NCI-H187 (cell line): ENCODE measurements around the gene LRPAP1.
"Not testable (repeated sequence)": the region's sequence is repeated elsewhere in the genome, so short reads cannot be mapped to it uniquely, and the experiment has no call there.

Experiments used
- DNase-seq, 2 experiments: peaks; one replicate each; lab custom pipeline; 2025; lab: John Stamatoyannopoulos, UW

Gene LRPAP1

DNA sequence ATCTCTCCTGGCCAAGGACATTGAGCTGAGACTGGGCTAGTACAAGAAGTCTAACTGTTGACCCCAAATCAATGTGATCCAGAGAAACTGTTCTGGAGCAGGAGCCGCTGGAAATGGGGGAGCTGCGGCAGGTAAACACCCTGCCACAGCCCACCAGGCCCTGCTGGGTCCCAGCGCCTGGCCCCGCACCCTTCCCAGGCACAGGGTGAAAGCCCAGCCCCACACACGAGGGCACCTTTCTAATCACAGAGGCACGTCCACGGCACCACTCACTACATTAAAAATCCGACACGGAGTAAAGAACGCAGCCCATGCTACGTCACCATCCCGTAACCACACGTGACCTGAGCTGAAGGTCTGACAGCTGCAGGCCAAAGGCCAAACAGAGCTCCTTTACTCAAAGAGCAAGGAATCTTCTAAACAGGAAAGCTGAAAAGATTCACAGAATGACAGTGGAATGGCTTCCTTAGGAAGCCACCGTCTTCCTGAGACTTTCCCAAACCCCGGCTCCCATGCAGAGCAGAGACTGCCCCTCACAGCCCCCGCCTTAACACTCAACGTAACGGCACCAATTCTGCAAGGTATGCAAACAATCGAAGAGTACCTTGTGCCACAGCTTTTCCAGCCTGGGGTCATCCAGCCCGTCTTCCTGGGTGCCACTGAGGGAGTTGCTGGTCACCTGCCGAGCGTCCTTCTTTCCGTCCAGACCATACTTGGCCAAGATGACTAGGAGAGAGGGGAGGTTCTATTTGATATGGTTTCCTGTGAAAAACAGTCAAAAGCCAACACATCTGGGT, 12.6 kb downstream of the LRPAP1 start:
- no peak for DNase-seq

DNA sequence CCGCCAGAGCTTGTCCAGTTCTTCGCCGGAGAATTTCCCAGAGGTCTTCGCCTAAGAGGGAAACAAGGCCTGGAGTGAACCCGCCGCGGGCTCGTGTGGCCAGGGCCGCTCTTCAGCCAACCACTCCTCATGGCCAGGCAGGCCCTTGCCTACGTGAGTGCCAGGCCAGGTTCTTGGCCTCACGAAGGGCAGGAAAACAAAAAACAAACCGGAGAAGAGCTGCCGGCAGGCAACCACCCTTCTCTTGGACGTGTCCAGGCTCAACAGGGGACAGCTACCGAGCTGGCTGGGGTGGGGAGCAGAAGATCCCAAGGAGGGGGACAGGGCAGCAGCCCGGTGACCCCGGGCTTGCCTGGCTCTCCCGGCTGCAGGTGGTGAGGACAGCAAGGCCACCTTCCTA, 13.3 kb downstream of the LRPAP1 start:
- no peak for DNase-seq

DNA sequence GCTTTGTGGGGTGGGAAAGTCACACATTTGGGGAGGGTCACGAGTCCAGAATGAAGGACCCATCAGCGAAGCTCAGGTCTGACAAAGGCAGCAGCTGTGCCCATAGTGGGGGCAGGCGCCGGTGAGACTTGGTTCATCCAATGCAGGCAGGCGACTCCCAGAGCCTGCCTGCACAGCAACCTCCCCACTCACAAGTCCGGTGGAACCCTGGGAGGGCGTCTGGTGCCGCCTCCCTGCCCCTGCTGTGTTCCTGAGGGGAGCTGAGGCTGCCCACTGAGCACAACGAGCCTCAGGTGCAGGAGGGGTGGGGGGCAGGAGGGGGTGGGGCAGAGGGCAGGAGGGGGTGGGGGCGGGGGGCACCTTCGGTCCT, 13.7 kb downstream of the LRPAP1 start:
- no peak for DNase-seq

DNA sequence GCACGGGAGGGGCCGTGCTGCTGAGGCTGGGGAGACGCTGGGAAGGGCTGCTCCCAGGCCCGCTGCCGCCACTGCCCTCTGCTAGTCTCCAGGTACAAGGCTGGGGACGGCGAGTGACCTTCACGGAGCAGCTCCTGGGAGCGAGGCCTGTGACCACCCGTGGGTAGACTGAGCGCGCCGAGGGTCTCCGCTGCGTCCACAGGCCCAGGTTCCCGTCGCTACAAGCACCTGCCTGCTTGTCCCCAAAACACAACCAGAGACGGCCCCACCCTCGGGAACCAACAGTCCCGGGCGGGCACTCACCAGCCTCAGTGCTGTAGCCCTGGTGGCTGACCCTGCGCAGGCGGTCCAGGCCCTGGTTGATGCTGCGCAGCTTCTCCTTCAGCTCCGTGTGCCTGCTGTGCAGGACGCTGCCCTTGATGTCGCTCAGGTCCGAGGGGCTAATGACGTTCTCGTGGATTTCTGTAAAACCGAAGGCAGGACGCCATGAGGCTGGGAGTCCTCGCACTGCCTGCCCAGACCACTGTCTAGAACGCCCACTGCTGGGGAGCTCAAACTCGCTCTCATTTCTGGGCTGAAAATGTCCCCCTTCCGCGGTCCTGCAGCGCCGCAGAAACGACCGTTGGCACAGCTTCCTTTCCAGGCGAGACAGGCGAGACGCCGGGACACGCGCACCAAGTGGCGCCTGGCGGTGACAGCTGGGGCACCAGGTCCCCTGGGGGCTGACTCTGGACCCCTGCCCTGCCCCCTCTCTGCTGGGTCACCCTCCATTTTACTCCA, 14.3 kb downstream of the LRPAP1 start:
- no peak for DNase-seq

DNA sequence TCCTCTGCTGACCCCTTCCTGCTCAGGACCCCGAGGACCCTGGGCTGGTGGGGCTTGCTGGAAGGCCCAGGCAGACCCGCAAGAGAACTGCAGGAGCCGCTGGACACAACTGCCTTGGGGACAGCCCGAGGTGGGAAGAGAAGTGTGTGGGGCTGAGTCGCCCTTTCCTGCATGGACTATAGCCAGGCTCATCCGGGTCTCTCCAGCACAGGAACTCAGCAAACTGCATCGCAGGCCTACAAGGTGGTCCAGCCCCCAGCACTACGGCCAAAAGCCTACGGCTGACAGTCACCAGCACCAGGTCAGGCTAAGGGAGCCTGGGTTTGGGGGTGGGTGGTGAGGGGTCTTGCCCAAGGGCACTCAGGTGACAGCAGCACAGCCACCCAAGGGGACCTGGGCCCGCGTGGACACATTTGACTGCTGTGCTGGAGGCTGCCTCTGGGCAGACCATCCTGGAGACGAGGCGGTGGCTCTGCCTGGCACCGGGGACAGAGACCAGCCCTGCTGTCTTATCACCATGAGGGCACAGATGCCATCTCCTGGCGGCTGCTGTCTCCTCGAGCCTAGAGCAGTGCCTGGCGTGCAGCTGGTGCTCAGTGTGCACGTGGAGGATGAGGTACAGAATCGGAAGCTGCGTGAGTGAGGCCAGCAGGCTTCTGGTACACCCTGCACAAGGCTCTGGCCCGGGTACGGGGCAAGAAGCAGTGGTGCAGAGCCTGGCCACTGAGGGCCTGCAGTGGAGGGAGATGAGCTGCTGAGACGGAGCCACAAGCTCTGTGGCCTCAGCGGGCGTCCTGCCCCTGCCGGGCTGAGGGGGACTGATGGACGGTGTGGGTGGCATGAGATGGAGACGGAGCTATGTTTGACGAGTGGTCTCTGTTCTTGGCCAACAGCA, 15.1 kb downstream of the LRPAP1 start:
- DNase-seq, result no peak

DNA sequence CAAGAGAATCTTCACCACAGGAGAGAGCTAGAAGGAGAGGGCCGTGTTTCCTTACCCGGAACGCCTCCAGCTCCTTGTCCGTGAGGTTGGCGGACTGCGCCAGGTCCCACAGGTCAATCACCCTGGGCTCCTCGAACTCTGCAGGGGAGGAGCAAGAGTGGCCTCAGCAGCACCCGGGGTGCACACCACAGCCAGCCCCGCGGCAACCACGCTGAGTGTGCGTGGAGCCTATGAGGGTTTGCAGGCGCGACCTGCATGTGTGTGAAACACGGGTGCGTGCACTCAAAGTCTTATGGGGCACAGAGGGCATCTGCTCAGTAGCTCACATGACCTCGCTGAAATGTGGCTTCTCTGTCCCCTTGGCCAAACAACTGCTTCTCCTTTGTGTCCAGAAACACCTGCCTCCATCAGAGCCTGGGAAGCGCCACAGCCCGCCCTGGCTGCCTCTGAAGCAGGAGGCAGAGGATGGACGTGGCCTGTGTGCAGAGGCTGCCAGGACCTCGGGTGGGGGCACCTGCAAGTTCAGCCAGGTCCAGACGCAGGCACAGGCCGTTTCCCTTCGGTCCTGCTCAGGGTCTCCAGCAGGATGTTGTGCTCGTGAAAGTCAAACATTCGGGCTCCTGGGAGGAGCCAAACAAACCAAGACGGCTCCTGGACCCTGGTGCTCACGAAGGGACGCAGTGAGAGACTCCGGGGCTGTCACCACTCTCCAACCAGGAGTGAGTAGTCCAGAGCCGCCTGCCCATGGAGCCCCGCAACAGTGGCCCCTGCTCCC, 16.0 kb downstream of the LRPAP1 start:
- DNase-seq, result no peak

DNA sequence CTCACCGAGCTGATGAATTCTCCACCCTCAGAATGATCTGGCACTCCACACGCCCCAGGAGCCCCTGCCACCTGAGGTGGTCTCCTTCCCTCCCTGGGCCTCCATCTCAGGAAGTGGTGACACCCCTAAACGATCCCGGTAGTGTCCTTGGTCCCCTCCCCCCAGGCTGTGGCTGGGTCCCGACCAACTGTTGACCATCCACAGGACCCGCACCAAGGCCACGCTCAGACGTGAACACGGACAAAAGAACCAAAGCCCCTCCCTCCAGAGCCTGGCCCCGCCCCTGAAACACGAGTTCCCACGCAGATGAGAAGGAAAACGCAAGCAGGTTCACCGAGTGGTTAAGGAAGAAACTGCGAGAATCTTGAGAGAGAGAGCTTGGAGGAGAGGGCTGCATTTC, 16.6 kb downstream of the LRPAP1 start:
- DNase-seq, result no peak

DNA sequence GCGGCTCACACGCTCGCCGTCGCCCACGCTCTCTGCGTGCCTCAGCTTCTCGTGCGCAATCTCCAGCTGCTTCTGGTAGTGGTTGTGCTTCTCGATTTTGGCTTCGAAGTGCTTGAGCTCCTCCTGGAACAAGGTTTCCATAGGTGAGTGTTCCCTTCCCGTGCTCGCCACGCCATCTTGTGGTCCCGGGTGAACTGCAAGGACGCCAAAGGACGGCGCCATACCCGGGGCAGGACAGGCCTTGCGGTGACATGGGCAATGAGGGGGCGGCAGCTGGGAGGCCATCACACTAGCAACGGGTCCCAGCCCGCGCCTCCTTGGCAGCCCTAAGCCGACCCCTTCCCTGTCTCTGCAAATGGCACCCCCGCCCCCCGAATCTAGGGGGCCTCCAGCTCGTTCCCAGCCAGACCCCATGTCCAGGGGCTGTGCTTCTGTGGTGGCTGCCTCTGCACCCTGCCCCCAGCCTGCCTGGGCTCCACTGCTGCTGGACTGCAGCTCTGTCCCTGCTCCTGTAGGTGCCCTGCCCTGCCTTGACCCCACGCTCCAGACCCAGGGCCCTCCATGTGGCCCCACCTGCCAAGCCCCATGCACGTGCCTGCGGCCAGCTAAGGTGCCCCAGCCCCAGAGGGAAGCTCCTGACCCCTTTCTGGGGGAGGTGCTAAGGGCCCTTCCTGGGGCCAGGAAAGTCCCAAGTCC, 17.3 kb downstream of the LRPAP1 start:
- DNase-seq, result no peak

DNA sequence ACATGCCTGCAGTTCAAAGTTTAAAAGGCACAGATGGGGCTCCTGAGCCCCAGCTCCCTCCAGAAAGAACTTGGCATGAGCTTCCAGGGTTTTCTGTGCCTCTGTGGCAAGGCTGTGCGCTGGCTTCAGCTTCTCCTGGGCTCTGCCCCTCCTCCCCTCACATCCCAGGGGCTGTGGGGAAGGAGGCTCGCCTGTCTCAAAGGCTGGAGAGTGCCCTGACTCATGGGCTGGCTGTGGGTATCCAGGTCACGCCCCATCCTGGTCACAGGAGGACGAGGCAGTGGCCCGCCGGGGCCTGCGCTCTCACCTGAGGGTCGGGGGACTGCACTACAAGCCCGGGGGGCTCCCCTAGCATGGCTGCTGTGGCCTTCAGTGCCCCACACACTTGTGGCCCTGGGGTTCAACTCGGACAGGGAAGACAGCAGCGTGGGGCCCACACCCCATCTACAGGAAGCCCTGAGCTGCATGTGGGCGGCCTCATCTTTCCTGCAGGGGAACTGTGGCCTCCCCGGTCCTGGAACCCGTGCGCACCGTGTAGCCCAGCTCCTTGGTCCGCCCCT, 17.9 kb downstream of the LRPAP1 start:
- DNase-seq, result no peak

DNA sequence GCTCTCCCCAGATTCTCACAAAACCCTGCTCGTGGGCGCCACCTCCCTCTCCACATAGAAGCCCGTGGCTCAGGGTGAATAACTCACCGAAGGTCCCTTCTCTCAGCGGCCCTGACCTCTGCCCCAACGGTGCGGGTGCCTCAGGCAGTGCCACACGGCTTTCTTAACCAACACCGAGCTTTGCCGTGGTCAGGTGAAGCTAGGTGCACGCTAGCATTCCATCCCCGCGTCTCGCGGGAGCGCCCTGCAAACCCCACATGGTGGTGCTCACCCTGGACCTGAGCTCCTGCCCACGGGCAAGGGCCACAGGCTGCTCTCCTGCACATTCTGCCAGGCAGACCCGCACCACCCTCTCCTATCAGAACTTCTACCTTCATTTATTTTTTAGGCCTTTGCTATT, 18.4 kb downstream of the LRPAP1 start:
- no peak for DNase-seq

DNA sequence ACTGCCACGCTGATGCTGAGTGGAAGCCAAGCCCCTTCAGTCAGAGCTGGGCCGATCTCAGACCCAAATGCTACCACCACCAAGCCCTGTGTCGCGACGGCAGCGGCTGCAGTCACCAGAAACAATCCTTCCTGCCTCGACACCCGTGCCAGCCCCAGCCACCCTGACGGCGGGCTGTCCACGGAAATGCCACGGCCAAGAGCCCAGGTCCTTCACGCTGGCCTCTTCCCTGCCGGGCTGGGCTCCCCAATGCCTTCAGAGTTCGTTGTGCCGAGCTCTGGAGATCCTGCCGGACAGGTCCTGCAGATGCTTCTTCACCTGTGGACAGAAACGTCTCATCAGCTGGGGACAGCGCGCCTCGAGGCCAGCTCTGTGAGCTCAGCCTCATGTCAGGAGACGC, 19.5 kb downstream of the LRPAP1 start:
- no peak for DNase-seq

DNA sequence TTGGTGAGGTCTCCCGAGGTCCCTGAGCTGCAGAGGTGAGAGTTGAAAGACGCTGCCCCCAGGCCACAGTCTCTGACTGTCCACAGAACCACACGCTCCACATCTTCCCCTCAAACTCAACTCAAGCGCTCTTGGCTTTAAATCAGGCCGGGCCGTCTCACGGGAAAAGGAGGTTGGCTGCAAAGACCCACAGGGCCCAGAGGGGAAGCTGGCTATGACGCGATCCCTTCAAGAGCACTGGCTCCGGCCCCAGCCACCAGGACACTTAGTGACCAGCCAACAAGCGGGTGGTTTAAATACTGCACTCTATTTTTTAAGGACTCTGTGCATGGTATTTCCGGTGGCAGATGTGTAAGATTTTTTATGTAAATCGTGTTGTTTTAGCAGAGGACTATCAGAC, 19.9 kb downstream of the LRPAP1 start:
- DNase-seq, result no peak

DNA sequence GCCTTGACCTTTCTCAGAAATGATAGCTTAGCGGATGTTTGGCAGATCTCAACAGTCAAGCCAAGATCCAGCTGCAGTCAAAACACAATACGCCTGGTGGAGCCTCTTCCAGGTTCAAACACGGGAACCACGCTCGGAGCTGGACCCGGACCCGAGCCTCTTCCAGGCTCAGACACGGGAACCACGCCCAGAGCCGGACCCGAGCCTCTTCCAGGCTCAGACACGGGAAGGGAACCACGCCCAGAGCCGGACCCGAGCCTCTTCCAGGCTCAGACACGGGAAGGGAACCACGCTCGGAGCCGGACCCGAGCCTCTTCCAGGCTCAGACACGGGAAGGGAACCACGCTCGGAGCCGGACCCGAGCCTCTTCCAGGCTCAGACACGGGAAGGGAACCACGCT, 20.6 kb downstream of the LRPAP1 start:
- DNase-seq, result not testable (repeated sequence)

DNA sequence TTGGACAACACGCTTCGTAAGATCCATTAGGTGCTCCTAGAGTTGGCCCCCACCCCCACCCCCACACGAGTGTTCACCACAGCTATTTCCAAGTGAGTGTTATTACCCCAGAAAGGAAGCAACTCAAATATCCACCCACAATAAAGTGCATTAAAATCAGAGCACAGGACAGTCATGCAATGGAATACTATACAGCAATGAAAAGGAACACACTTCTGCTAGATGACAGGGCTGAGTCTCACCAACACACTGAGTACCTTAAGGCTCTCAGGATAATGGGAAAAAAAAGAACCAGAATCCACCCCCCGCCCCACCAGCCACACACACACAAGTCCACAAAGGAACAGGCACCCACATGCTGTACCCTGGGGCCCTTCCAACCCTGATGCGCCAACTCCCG, 21.0 kb downstream of the LRPAP1 start:
- no peak for DNase-seq

DNA sequence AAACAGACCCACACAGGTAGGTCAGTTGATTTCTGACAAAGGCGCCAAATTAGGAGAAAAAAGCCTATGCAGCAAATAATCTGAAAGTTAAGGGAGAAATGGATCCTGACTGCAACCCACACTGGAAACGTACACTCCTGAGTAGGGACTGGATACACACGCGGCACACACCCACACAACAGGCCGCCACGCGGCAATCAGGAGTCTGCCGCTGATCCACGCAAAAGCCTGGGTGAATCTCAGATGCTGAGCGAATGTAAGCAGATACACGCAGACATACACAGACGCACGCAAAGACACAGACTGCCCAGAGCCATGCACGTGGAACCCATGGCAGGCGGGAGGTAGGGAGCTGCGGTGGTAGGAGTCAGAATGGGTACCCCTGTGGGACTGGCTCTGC, 21.7 kb downstream of the LRPAP1 start:
- no peak for DNase-seq

DNA sequence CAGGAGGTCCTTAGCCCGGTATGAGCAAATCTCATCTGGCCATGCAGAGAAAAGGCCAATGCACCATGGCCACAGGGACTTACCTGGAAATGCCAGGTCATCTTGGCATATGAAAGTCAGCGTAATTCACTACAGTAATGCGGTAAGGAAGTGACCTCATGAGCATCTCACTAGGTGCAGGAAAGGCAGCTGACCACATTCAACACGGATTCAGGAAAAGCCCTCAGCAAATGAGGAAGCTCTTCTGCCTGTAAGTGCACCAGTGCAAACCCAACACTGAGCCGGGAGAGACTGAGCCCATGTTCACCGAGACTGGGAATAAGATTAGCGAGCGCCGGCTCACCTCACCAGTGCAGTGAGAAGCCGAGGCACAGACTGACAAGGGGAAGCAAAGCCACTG, 23.7 kb downstream of the LRPAP1 start:
- DNase-seq, result no peak

DNA sequence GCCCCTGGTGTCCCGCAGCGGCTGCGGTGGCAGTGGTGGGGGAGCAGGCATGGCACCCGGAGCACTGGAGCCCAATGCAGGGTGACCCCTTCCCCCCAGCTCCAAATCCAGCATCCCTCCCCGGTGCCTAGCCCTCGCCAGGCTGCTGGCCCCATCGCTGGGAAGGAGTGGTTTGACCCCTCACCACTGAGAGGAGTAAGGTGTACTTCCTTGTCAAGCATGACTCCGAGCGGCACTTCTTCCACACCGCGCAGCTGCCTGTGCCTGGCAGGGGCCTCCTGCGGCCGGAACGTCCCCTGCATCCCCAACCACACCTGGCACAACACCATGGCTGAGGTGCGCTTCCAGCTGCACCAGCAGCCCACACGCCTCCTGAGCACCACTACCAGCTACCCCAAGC, 27.0 kb downstream of the LRPAP1 start:
- no peak for DNase-seq

DNA sequence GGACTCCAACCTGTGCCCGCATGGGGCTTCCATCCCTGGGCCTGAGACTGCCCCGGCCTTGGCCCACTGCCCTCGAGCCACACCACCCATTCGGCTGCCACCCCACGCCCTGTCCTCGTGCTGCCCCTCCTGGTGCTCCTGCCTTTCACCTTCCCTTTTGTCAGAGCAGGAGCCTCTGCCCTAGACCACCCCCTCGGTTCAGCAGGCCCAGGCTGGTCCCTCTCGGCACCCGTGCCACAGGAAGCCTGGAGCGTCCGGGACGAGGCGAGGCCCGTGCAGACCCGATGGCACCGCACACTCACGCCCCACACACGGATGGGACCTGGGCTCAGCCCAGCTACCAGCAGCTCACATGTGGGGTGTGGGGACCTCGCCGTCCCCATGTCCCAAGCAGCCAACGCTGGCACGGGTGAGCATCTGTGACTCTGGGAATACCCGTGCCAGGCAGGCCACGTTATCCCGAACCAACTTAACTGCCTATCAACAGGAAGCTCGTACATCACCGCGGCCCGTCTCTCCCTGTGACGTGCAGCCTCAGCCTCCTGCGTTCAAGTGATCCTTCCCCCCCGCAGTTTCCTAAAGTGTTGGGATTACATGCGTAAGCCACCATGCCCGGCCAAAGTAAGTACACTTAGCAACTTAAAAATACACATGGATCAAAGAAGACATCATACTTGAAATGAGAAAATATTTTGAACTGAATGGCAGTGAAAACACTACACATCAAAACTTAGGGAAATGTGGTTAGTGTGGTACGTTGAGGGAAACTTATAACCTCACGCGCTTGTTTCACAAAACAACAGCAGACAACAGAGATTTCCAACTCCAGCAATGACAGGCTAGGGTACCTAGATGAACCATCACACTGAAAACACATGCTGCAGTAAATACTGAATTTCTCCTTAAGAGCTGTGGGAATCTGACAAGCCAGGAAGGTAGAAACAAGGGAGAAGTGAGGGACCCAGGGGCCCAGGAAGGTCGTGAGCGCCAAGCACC, 29.0 kb downstream of the LRPAP1 start:
- no peak for DNase-seq

DNA sequence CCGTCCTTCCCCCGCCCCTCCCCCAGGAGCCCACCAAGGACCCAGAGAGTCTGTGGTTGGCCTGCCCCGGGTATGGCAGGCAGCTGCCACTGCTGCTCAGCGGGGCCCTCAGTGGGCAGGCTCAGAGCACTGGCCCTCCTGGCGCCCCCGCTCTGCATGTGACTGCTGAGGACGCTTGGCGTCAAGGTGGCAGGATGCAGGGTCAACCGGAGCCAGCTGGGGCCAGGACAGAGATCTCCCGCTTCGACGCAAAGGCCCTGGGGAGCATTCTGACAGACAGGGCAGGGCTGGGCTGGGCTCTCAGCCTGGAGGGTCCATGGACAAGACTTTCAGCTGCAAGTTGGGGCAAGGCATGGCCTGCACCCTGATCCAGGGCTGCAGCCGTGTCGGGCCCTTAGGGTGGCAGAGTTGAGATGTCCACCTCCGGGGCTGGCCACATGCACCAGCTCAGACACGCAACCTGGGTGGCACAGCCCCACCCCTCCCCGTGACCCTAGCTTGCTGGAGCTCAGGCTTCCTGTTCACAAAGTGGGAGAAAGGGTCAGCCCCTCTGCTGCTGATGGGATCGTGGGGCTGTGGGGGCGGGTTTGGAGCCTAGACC, 30.3 kb downstream of the LRPAP1 start:
- no peak for DNase-seq
